SKM-1 (cell line): ENCODE results near the gene IL16.

Source experiments
- DNase-seq: peaks from one replicate; lab custom pipeline; 2025; ENCODE audit not compliant: unreplicated experiment; lab: John Stamatoyannopoulos, UW

IL16 gene

DNA sequence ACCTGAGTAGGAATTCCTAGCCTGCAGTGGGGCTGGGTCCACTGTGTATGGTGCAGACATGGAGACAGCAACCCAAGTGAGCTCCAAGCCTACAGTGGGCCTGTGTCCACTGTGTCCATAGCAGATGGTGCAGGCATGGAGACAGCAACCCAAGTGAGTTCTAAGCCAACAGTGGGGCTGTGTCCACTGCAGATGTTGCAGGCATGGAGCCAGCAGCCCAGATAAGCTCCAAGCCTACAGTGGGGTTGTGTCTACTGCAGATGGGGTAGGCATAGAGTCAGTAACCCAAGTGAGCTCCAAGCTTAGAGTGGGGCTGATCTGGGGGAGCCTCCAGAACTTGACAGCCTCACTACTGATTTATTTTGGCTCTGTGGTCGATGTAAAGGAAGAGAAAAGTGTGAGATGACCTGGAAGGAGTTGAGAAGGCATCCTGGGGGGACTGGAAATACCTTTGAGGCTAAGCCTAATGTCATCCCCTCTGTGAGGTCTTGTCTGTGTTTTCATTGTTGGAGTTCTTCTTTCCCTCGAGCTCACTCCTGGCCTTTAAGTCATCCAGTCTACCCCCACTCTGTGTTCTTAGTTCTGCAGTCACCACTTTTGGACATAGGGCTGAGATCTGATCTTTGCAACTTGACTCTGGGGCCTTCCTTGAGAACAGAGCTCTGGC, 22.4 kb upstream of the IL16 start:
- no peak for DNase-seq

DNA sequence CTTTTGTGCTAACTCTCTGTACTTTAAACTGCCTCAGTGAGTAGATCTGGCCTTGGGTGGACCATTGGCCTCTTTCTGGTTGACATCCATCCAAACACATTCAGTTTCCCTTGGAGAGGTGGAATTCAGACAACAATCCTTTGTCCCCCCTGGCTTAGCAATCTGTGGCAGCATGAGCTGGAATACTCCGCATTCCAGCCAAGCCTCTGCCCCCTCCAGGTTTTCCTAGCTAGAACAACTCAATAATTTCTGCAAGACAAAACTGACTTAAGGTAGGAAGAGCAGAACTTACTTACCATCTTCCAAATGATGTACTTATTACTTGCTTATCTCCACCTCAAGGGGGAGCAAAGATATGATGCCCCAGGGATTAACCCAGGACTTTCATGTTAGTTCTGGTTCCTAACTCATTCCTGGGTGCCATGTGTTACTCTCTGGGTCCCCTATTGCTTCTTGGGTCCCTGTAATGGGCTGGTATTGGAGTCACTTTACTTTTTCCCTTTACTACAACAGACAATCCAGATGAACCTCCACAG, 21.8 kb upstream of the IL16 start:
- no peak for DNase-seq

DNA sequence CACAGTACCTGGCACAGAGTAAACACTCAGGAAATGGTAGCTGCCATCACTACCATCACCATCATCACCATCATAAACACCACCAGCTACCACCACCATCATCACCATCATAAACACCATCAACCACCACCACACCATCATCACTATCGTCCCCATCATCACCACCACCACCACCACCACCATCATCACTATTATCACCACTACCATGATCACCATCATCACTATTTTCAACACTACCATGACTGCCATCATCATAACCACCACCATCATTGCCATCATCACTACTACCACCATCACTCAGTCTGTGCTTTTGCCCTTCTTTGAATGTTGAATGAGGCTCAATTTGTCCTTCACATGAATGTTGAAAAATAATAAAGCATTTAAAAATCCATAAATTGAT, 21.2 kb upstream of the IL16 start:
- no peak for DNase-seq

DNA sequence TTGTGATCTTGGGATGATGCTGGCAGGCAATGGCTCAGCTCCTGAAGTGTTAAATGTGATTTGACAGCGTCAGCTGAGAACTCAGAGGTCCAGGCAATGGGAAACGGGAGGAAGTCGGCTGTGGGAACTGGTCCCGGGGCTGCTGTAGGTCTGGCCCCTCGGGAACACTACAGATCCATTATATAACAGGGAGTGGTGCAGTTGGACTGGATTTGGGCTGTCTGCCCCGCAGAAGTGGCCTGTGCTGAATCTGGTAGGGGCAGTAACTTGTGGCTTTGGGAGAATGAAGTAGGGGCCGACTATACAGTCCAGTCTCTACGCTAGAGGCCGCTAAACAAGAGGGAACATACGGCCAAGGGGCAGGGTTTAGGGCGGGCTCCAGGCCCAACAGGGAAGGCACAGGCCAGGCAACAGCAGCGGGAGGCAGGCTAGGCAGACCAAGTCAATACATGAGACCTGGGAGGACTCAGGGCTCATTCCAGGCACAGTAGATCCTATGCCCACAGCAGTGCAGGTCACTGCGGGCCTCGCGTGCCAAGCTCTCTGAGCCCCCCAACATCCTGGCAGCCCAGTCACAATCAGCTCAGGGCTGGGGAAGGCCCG, 20.3 kb upstream of the IL16 start:
- DNase-seq = no peak

DNA sequence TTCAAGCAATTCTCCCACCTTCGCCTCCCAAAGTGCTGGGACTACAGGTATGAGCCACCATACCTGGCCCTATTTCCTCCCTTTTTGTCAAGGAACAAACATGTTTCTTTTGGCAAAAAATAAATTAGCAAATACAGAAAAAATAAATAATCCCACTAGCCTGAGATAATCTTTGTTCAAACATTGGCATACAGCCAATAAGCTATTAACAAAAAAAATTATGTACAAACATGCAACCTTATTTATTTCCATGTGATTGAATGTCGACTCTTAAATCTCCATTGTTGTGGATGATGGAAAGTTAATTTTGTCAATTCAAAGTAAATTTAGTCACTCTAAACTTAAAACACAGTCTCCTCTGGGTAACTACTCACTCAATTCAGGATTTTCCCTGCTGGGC, 18.3 kb upstream of the IL16 start:
- no peak for DNase-seq

DNA sequence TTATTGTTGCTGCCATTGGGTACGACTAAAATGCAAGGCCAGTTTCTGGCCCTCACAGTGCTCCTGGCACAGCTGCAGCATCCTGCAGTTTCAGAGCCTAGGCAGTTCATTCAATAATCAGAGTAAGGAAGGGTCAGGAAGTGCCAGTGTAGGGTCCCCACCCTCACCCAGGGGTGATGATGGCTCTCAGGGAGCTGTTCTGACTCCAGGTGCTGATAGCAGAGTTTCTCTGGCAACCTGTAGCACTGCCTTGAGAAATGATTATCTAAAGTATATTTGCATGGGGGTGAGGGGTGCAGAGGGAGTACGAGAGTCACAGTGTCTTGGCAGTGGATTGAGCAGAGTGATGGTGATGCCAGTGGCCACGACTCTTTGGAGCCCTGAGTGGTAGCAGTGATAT, 15.5 kb upstream of the IL16 start:
- DNase-seq = no peak

DNA sequence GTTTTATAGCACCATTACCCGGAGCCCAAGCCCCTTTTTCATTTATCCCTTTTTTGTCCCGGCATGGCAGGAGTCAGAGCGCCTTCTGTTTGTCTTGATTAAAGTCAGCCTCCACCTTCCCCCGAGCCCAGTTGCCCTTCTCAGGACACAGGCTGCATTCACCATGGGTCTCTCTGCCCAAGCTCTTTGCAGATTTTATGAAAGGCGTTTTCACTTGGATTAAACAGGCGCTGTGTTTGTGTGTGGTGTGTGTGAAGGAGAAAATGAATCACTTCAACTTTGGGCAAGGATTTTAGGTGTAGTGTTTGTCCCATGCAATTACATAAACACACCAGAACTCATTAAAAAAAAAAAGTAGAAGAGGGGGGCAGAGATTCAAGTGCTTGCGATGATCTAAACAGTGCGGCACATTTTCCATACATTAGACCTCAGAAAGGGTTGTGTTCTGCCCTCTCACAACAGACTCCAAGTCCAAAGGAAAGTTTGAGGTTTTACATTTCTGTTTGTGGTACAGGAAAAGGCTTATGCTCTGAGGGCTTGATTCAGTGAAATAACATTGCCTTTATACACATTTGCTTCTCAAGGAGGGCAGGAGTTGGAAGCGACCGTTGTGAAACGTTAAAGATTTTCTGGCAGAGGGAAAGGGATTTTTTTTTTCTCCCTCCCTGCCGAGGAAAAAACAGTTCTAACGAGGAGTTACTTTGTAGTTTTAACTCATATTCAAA, 14.5 kb upstream of the IL16 start:
- DNase-seq = no peak

DNA sequence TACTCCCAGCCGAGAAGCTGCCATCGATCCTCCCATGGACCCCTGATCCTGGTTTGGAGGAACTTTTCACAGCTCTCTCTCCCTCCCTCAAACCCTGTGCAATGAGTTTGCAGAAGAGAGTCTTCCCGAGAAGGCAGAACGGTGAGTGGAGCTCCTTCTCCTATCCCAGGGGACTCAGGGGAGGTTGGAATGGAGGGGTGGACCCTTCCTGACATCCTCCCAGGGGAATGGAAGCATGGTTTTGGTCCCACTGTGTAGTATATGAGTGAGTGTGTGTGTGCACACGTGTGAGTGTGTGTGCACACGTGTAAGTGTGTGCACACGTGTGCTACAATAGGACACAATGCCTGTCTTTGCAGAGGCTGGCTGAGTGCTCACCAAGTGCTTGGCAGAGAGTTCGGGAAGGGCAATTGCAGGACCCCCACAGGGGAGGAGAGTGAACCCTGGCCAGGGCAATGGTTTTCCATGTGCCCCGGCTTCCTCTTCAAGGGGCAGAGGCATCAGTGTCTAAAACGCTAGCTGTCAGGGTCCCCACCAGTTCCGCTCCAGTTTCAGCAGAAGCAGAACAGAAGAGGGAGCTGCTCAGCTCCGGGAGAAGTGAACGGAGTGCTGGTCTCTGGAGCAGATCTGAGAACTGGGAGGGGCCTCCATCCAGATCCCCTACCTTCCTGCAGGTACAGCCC, 13.8 kb upstream of the IL16 start:
- no peak for DNase-seq

DNA sequence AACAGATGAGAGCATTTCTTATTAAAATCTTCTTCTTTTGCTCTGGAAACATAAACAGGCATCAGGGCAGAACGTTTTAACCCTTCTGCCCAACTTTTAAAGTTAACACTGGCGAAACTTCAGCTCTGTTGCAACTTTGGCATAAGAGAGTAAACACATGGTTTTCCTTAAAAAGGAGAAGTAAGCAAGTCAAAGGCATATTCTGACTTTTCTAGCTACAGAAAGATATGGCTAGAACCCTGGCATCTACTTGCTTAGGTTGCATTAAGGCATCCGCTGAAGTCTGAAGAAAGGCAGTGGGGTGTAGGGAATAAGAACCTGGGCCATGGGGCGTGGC, 13.3 kb upstream of the IL16 start:
- no peak for DNase-seq

DNA sequence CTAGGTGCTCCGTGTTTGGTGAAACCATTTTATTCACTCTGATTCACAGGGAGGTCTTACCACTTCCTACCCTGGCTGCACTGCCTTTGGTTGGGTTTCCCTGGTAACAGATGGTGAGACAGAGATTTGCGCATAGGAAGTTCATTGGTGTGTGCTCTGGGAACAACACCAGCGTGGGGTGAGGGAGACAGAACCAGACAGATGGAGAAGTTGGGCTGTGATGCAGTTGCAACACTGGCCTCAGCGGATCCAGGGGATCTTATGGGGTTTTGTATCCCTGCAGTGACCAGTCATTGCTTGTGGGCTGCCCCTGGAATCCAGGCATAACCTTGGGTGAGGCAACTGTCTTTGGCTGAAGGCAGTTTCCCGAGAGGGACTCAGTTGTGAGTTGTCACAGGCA, 12.5 kb upstream of the IL16 start:
- no peak for DNase-seq

DNA sequence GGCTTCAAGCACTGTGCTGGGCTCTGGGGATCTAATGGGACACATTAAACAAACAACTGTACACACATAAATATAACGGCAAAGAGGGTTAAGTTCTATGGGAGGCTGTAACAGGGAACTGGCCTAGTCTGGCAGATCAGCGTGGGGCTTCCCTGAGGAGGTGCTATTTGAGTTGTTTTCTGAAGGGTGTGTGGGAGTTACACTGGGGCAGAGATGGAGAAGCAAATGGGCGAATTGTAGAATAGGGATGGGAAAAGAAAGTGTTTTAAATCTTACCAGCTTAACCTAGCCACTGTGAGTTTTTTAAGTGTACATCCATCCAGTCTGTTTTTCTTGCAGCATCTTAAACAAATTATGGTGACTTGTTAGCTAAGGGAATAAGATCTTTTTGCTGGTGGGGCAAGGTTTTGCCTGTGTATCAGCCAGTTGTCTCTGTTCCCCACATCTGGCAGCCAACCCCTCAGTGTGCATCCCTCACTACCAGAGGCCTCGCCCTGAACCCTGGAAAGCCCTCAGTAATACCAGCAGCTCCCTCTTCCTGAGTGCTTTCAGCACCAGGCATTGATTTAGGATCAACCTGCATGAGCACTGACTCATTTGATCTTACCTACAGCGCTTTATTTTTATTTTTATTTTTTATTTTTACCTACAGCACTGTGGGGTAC, 10.9 kb upstream of the IL16 start:
- DNase-seq = no peak

DNA sequence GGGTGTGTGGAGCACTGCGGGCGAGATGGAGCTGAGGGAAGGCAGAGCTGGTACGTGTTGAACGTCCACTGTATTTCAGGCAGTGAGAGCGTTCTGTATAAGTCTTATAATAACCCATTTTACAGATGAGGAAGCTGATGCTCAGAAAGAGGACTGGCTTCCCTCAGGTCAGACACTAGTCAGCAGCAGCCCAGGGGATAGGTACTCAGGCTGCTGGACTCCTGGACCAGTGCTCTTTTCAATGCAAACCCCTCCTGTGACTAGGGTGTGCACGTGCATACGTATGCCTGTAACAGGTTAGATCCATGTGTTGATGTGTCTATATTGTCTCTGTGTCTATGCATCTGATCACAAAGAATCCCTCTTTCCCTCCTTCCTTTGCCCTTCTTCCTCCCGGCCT, 8.3 kb upstream of the IL16 start:
- DNase-seq = no peak

DNA sequence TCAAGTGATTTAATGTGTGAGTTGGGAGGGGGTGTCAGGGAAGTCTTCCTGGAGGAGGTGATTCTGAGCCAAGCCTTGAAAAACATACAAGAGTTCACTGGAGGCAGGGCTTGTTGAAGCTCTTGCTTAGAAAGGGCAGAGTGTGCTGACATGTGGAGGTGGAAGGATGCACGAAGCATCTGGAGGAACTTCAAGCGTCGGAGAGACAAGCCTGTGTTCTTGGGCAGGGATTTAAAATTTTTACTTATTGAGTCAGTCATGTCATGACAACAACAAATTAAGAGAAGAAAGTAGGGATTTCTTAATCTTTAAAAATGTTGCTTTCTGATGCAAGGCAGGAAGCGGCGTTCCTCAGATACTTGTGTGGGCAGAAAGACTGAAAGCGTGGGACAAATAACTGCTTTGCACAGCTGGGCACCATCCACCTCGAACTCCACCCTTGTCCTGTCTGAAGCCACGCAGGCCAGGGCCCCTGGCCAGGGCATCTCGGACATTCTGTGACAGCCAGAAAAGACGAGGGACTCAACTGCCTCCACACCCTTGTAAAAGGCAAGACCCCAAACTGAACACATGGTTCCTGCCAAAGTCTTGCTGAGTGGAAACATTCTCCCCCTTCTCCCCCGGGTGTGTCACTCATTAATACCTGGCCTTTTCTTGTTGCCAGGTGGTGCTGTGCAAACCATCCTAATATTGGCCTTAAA, 6.9 kb upstream of the IL16 start:
- DNase-seq = no peak

DNA sequence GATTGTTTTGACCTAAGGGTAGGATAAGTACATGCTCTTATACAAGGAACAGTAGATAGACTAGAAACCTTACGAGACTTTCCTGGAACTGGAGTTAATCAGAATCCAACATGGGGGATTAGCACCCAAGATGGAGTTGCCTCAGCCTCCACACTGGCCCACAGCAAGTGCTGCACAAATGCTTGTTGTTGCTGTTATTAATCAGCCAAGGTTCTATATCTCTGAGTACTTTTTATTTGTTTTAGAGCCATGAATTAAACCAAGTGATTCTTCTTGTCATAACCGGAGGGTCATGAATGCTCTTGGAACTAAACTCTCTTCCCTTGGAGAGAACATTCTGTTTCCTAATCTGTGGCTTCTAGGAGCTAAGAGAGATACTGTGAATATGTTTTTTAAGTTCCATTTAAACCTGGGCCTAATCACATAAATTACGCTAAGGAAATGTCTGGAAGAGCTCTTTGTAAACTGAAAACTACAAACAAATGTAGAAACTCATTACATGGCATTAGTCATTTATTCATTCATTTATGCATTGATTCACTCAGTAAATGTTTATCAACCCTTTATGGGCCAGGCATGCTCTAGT, 5.7 kb upstream of the IL16 start:
- DNase-seq = no peak

DNA sequence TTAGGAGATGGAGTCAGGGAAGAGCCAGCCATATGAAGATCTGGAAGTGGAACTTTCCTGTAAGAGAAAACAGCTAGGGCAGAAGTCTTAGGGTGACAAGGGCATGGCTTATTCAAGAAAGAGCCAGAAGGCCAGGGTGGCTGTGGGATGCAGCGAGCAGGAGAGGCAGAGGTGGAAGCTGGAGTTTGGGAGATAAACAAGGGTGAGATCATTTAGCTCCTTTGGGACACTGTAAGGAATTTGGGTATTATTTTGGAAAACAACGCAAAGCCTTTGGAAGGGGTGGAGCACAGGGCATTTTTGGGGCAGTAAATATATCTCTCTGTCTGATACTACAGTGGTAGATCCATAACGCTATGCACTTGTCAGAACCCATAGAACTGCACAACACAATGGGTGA, 5.0 kb upstream of the IL16 start:
- DNase-seq = no peak

DNA sequence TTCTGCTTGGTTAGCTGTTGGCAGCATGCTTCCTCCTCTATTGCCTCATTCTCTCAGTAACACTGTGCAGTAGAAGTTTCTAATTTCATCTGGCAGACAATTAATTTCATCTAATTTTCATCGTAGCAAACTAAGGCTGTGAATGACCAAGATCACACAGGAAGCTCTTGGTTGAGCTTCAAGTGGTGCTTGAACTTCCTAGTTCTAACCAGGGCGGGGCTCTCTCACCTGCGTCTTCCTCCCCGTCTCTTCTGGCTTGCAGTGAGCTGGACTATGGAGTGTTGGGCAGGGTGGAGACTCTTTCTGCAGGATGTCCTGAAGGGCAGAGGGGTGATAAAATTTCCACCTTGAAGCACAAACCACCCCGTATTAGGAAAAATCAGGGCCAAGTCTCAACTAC, 2.0 kb upstream of the IL16 start:
- DNase-seq = no peak

DNA sequence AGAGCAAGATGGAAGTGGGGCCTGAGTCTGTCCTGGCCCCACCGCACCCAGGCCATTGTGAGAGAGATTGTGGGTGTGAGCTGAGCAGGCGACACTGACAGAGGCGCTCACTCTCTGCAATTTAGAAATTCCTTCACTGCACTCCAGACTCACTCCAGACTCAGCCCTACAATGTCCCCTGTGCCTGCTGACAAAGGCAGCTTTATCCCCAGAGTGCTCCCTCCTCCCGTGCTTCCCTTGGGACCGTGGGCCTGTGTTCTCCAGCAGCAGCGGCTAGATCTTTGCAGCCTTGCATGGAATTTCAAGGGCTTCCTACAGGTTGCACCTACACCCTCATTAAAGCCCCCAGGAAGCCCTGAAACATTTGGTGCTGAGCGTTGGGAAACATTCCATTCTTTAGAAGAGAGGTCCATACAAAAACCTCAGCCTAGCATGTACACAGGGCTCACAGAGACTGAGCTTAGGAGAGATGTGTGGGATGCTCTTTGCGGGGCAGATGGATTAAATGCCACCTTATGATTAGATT, 1.3 kb upstream of the IL16 start:
- no peak for DNase-seq

DNA sequence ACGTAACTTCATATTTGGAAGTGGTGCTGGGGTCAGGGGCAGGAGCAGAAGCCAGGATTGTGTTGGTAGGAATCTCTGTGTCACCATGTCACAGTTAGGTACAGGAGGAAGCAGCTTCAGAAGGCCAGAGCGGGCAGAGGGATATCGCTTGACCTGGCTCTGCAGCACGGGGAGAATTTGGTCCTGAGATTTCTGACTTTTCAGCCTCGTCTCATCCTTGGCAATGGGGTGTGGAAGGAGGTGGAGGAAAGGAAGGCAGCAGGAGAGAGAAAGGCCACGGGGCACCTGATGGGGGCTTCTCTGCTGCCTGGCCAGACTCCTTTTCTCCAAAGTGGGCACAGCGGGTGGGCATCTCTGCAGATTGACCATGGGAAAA, 564 bp downstream of the IL16 start:
- DNase-seq = no peak

DNA sequence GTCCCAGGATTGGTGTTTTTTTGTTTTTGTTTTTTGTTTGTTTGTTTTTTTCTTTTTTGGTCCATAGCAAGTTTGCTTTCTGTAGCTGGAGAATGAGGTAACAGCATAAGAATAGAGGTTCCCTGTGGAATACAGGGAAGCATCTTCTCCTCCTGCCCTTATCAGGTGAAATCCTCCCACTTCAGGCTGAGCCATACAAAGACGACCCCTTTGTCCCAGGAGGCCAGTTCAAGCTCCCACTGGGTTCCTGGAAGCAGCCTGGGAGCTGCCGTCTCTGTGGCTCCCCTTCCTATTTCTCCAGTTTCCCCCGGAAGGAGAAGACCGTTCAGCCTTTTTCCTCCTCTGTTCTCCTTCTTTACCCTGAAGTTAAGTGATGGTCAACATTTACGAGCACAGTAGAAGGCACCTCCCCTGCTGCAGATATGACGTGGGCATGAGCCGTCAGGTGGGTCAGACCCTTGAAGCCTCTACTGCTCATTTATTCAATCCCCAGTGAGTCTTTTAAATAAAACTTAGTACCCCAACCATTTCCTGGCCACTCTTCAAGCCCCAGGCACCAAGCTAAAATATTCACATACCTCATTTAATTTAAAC, 1.1 kb downstream of the IL16 start:
- DNase-seq = no peak
